CD4-positive, alpha-beta T cell (primary cell): Measurements from ENCODE around the gene HNRNPD. TPM values are rescaled to one million over a fixed set of nuclear protein-coding genes. Genes with fewer than 3 reads are reported as not detected.
"Not testable (repeated sequence)": the region's sequence is repeated elsewhere in the genome, so short reads cannot be mapped to it uniquely, and the experiment has no call there.

ENCODE experiments used
- ATAC-seq: fragments of 200-7000 bp; cut with Tn5 transposase; one replicate; pipeline ENCODE4 v1.10.0; 2022; ENCODE audit warnings: mild to moderate bottlenecking; ENCODE audit not compliant: poor library complexity
- CTCF ChIA-PET: fragments of 350-600 bp; sonication (Branson Sonifier 250); formaldehyde crosslinking; loops from one replicate; lab custom pipeline; 2021; ENCODE audit warnings: antibody characterized with exemption, inconsistent platforms; lab: Charles Lee
- POLR2A ChIA-PET: fragments of 350-600 bp; sonication (Branson Sonifier 250); formaldehyde crosslinking; loops from one replicate; lab custom pipeline; 2021; ENCODE audit warnings: antibody characterized with exemption, inconsistent platforms; lab: Charles Lee
- DNase-seq, 14 experiments: peaks; one replicate each; pipeline ENCODE4 v3.0.0-alpha.2; 2013 to 2020; ENCODE audit warnings: mixed read lengths in 2 of 14
- H3K27ac ChIP-seq, 2 donors: one replicate each; pipeline versions ENCODE4 v1.5.1 to v1.7.0; 2013; ENCODE audit warnings: low read length in 2 of 2, low read depth in 1 of 2, mild to moderate bottlenecking in 1 of 2
- H3K27me3 ChIP-seq, 2 experiments: 1 replicate in 1 of 2; 2 replicates in 1 of 2; pipeline versions ENCODE4 v1.6.1 to v1.7.0; 2013; ENCODE audit warnings: low read length in 2 of 2, control low read depth in 1 of 2, mild to moderate bottlenecking in 1 of 2, moderate library complexity in 1 of 2; ENCODE audit not compliant: insufficient read depth in 2 of 2, control insufficient read depth in 1 of 2
- H3K36me3 ChIP-seq: one replicate; pipeline ENCODE4 v1.6.1; 2013; ENCODE audit warnings: low read length, control low read depth; ENCODE audit not compliant: insufficient read depth
- H3K4me1 ChIP-seq: one replicate; pipeline ENCODE4 v1.6.1; 2013; ENCODE audit warnings: low read length, control low read depth; ENCODE audit not compliant: insufficient read depth
- H3K4me3 ChIP-seq: one replicate; pipeline ENCODE4 v1.5.1; 2013; ENCODE audit warnings: mild to moderate bottlenecking, low read length, moderate library complexity
- H3K9me3 ChIP-seq, 2 experiments: 1 replicate in 1 of 2; 2 replicates in 1 of 2; pipeline versions ENCODE4 v1.6.1 to v1.7.0; 2013; ENCODE audit warnings: low read length in 2 of 2, mild to moderate bottlenecking in 2 of 2, control low read depth in 1 of 2, moderate library complexity in 1 of 2; ENCODE audit not compliant: control insufficient read depth in 1 of 2, insufficient read depth in 1 of 2
- H3K27ac Mint-ChIP-seq: one replicate; pipeline ENCODE4 v1.8.0; 2020; ENCODE audit warnings: mixed read lengths
- H3K27me3 Mint-ChIP-seq: one replicate; pipeline ENCODE4 v1.8.0; 2021; ENCODE audit warnings: mixed read lengths
- H3K36me3 Mint-ChIP-seq: one replicate; pipeline ENCODE4 v1.8.0; 2021; ENCODE audit warnings: low read depth, mixed read lengths
- H3K4me1 Mint-ChIP-seq: one replicate; pipeline ENCODE4 v1.8.0; 2021; ENCODE audit warnings: low read depth, mixed read lengths
- H3K4me3 Mint-ChIP-seq: one replicate; pipeline ENCODE4 v1.8.0; 2020; ENCODE audit warnings: mild to moderate bottlenecking, mixed read lengths
- H3K9me3 Mint-ChIP-seq: one replicate; pipeline ENCODE4 v1.8.0; 2020; ENCODE audit warnings: mixed read lengths
- intact Hi-C, 2 experiments: fragments of 100-400 bp; cut with DNase I in 1 of 2; cut with micrococcal nuclease in 1 of 2; formaldehyde crosslinking; loops; one replicate each; pipeline versions ENCODE4 v1.15.1 to v1.9.0; 2023 to 2025; cut with DNase I, micrococcal nuclease
- total RNA-seq, 174 experiments: library from RNA in 2 of 174; stranded (reverse) in 2 of 174; gene quantifications; one replicate each; pipeline ENCODE4 v1.2.3 and lab custom pipeline; 2021 to 2026
- TF ChIP-seq, protein P1 (sequence below): fragments of 200-600 bp; IDR thresholded peaks from one replicate; pipeline ENCODE4 v1.8.0; 2022; ENCODE audit warnings: antibody characterized with exemption, mild to moderate bottlenecking

The HNRNPD gene
- total RNA-seq, 2 experiments from 2014 or later = 235 to 244 TPM

DNA sequence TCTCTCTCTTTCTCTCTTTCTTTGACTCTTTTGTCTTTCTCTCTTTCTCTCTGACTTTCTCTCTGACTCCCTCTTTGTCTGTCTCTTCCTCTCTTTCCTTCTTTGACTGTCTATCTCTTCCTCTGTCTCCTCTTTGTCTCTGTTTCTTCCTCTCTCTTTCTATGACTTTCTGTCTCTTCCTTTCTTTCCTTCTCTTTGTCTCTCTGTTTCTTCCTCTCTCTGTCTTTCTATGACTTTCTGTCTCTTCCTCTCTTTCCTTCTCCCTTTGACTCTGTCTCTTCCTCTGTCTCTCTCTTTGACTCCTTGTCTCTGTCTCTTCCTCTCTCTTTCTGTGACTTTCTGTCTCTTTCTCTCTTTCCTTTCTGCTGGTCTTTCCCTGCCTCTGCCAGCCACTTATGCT is 38.7 kb downstream of the HNRNPD start:
- POLR2A ChIA-PET = no interaction called here

DNA sequence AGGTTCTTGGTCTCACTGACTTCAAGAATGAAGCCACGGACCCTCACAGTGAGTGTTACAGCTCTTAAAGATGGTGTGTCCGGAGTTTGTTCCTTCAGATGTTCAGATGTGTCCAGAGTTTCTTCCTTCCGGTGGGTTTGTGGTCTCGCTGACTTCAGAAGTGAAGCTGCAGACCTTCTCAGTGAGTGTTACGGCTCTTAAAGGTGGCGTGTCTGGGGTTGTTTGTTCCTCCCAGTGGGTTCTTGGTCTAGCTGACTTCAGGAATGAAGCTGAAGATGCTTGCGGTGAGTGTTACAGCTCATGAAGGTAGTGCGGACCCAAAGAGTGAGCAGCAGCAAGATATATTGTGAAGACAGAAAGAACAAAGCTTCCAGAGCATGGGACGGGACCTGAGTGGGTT is 40.1 kb downstream of the HNRNPD start:
- CTCF ChIA-PET = interaction anchor here (0.6 kb wide), 1 partner anchor 119 kb away, joined by 4 read pairs; no protein-coding TSS in a partner anchor
- POLR2A ChIA-PET, H3K9me3 ChIP-seq, H3K4me1 ChIP-seq, H3K4me1 Mint-ChIP-seq, H3K9me3 Mint-ChIP-seq, intact Hi-C loops, H3K36me3 ChIP-seq, H3K4me3 Mint-ChIP-seq, H3K27ac Mint-ChIP-seq, H3K36me3 Mint-ChIP-seq, H3K27me3 Mint-ChIP-seq, H3K27ac ChIP-seq, H3K27me3 ChIP-seq, DNase-seq, ATAC-seq, H3K4me3 ChIP-seq: not testable (repeated sequence)

More for the DNA sequence above, 38.7 kb downstream of the HNRNPD start:
- ATAC-seq (no peak), DNase-seq (no peak)
- Histone ChIP-seq H3K27ac (no peak overlapping the region), H3K4me3 (no peak overlapping the region), H3K27me3 (no peaks in the 10 kb centered on the region), H3K4me1 (no peaks in the 10 kb centered on the region), H3K9me3 (peaks cover 0 to 4% of the 10 kb centered on the region in 2 experiments), H3K36me3 (no peaks in the 10 kb centered on the region)
- CTCF ChIA-PET = no interaction called here
- H3K4me1 Mint-ChIP-seq = no peaks in the 10 kb centered on the region
- peaks cover 4% of the 10 kb centered on the region for H3K36me3 Mint-ChIP-seq
- H3K4me3 Mint-ChIP-seq = no peak overlapping the region
- H3K9me3 Mint-ChIP-seq = no peaks in the 10 kb centered on the region
- H3K27ac Mint-ChIP-seq = no peak overlapping the region
- intact Hi-C loops = no loop called here
- TF ChIP-seq, protein P1, sequence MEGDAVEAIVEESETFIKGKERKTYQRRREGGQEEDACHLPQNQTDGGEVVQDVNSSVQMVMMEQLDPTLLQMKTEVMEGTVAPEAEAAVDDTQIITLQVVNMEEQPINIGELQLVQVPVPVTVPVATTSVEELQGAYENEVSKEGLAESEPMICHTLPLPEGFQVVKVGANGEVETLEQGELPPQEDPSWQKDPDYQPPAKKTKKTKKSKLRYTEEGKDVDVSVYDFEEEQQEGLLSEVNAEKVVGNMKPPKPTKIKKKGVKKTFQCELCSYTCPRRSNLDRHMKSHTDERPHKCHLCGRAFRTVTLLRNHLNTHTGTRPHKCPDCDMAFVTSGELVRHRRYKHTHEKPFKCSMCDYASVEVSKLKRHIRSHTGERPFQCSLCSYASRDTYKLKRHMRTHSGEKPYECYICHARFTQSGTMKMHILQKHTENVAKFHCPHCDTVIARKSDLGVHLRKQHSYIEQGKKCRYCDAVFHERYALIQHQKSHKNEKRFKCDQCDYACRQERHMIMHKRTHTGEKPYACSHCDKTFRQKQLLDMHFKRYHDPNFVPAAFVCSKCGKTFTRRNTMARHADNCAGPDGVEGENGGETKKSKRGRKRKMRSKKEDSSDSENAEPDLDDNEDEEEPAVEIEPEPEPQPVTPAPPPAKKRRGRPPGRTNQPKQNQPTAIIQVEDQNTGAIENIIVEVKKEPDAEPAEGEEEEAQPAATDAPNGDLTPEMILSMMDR = no peak
- no peaks in the 10 kb centered on the region for H3K27me3 Mint-ChIP-seq

DNA sequence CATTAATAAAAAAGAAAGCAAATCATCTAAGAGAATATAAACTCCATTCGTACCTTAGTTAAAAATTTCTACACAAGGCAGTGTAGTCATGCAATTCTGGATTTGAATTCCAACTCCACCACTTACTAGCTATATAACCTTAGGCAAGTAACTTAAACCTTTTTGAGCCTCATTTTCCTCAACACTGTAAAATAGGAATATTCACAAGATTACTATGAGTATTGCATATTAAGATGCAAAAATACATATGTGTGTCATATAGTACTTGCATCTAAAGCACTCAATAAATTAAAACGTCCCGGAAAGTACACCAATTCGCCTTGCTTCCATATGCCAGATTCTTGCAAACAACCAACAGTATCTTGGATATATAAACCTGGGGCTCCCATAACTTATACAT is 42.0 kb downstream of the HNRNPD start:
- Mint-ChIP-seq H3K9me3 (peaks cover 2% of the 10 kb centered on the region), H3K27ac (no peak overlapping the region), H3K4me1 (no peaks in the 10 kb centered on the region), H3K27me3 (no peaks in the 10 kb centered on the region), H3K4me3 (no peak overlapping the region), H3K36me3 (no peaks in the 10 kb centered on the region)
- DNase-seq (no peak), ATAC-seq (no peak)
- TF ChIP-seq, protein P1 = no peak
- no peak overlapping the region for H3K27ac ChIP-seq
- intact Hi-C loops = no loop called here
- H3K9me3 ChIP-seq = peaks cover 0 to 4% of the 10 kb centered on the region in 2 experiments
- ChIA-PET POLR2A (interaction anchor here (1.1 kb wide), 1 partner anchor 97 kb away, joined by 3 read pairs; no protein-coding TSS in a partner anchor), CTCF (no interaction called here)
- H3K36me3 ChIP-seq = no peaks in the 10 kb centered on the region
- no peaks in the 10 kb centered on the region for H3K27me3 ChIP-seq
- H3K4me3 ChIP-seq = no peak overlapping the region
- no peaks in the 10 kb centered on the region for H3K4me1 ChIP-seq

DNA sequence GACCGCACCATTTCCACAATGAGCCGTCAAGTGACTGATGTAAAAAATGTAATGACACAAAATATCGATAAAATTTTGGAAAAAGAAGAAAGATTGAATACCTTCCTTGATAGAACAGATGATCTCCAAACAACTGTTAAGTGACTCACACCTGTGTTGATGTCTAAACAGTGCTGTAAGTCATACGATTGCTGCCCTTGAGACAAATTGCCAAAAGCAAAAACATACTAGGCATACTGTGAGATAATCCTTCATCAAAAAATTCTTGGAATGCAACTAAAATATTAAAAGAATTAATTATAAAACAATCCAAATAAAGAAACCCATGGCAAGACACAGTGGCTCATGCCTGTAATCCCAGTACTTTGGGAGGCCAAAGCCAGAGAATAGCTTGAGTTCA is 53.4 kb downstream of the HNRNPD start:
- ChIA-PET CTCF (no interaction called here), POLR2A (no interaction called here)
- no peaks in the 10 kb centered on the region for H3K4me1 ChIP-seq
- no peaks in the 10 kb centered on the region for H3K36me3 ChIP-seq
- intact Hi-C loops = no loop called here
- Mint-ChIP-seq H3K9me3 (peaks cover 3% of the 10 kb centered on the region), H3K4me3 (no peak overlapping the region), H3K4me1 (no peaks in the 10 kb centered on the region), H3K36me3 (no peaks in the 10 kb centered on the region), H3K27ac (no peak overlapping the region), H3K27me3 (no peaks in the 10 kb centered on the region)
- TF ChIP-seq, protein P1 = no peak
- H3K4me3 ChIP-seq = no peak overlapping the region
- no peak for ATAC-seq
- H3K27ac ChIP-seq = no peak overlapping the region
- H3K9me3 ChIP-seq = peaks cover 0 to 8% of the 10 kb centered on the region in 2 experiments
- H3K27me3 ChIP-seq = peaks cover 0 to 2% of the 10 kb centered on the region in 2 experiments
- DNase-seq = no peak

DNA sequence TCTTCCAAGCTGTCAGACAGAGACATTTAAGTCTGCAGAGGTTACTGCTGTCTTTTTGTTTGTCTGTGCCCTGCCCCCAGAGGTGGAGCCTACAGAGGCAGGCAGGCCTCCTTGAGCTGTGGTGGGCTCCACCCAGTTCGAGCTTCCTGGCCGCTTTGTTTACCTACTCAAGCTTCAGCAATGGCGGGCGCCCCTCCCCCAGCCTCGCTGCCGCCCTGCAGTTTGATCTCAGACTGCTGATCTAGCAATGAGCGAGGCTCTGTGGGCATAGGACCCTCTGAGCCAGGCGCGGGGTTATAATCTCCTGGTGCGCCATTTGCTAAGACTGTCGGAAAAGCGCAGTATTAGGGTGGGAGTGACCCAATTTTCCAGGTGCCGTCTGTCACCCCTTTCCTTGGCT is 70.7 kb downstream of the HNRNPD start:
- H3K4me3 Mint-ChIP-seq, H3K4me3 ChIP-seq, H3K9me3 ChIP-seq, H3K27me3 ChIP-seq, H3K9me3 Mint-ChIP-seq, POLR2A ChIA-PET, intact Hi-C loops, CTCF ChIA-PET, H3K4me1 Mint-ChIP-seq, H3K27ac Mint-ChIP-seq, H3K36me3 ChIP-seq, ATAC-seq, H3K27ac ChIP-seq, H3K36me3 Mint-ChIP-seq, H3K4me1 ChIP-seq: not testable (repeated sequence)
- DNase-seq = peak in 1 of 14 experiments; percentile 20
- H3K27me3 Mint-ChIP-seq = peaks cover 20% of the 10 kb centered on the region
